Loucy (cell line): Measurements from ENCODE around the gene MMP14.

Experiments used
- EZH2phosphoT487 ChIP-seq: fragments of 200-600 bp; IDR thresholded peaks from 2 replicates; pipeline ENCODE4 v1.6.1; 2018; ENCODE audit warnings: antibody characterized with exemption, mild to moderate bottlenecking, moderate library complexity, borderline replicate concordance
- TF ChIP-seq, protein P1 (sequence below): fragments of 200-600 bp; sonication (generic); conservative IDR thresholded peaks from 2 replicates; pipeline ENCODE4 v1.5.1; 2014; ENCODE audit warnings: mild to moderate bottlenecking, antibody characterized with exemption, low read length

DNA sequence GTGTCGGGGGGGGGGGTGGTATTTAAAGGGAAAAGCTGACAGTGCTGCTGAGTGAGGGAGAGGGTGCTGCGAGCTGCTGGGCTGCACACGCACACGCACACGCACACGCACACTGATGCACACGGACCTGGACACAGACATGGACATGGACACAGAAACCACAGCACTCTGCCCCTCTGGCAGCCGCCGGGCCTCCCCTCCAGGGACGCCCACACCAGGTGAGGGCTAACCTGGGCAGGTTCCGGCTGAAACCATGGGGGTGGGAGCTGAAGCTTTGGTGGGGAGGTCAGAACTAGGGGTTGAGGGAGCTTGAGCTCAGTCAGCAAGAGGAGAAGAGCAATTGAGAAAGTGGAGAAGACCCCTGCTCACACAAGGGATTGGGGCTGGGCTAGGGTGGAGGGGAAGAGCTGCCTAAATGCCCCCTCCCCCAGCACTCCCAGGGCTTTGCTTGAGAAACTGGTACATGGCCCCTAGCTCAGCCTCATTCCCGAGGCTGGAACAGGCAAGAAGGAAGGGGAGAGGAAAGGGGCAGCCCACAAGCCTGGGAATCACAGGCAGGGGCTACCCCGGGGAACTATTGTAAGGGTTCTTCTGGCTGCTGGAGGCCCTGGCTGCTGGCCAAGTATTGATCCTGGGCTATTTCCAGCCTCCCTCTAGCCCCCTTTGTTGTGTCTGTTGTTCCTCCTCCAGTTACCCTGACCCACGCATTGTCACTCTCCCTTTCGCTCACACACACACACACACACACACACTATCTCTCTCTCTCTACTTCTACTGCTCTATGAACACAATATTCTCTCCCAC is 47.0 kb downstream of the MMP14 start, which contains the start of gene REM2:
- TF ChIP-seq, protein P1, sequence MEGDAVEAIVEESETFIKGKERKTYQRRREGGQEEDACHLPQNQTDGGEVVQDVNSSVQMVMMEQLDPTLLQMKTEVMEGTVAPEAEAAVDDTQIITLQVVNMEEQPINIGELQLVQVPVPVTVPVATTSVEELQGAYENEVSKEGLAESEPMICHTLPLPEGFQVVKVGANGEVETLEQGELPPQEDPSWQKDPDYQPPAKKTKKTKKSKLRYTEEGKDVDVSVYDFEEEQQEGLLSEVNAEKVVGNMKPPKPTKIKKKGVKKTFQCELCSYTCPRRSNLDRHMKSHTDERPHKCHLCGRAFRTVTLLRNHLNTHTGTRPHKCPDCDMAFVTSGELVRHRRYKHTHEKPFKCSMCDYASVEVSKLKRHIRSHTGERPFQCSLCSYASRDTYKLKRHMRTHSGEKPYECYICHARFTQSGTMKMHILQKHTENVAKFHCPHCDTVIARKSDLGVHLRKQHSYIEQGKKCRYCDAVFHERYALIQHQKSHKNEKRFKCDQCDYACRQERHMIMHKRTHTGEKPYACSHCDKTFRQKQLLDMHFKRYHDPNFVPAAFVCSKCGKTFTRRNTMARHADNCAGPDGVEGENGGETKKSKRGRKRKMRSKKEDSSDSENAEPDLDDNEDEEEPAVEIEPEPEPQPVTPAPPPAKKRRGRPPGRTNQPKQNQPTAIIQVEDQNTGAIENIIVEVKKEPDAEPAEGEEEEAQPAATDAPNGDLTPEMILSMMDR, result no peak
- no peak for TF ChIP-seq EZH2phosphoT487
